ENCODE measurements around the gene BTBD9.

The BTBD9 gene

DNA sequence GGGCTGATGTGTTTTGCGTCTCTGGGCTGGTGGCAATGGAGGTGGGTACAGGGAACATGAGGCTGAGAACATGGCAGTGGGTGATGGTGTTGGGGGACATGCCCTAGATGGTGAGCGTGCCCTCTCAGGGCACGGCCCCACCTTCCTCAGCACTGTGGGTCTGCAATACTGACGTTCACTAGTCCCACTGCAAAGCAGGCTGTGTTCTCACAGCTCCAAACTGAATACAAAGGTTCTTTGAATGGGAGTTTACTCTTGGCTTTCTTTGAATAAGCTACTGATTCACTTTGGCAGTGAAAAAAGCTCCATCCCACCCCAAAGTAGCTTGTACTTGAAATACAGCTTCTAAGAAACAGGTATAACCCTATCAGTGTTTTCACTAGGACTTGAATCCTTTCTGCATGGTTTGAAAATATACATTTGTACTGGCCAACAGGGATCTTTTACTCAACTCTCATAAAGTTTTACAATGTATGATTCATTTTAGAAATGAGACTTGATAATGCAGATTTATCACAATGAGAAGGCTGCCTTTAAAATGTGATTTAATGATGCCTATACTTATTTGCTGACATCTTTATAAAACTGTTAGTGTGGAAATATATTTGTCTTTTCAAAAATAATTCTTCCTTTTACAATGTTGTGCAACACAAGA is 419.5 kb downstream of the BTBD9 start:
- no peak for DNase-seq

DNA sequence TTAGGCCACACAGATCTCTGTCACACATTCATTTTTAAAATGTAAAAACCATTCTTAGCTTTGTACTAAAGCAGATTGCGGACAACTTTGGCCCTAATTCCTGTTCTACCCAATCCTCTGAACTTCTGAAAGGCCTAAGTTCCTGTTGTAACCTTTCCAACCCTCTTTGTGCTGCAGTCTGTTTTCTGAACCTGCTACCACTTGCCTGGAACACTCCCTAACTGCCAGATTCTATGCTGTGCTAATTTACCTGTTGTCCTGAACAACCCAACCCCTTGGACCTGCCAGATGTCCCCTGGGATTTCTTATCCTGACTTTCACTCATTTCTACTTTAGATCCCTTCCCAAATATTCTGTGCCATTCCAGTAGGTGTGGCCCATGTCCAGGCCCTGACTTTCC is 421.5 kb downstream of the BTBD9 start:
- DNase-seq, result no peak

DNA sequence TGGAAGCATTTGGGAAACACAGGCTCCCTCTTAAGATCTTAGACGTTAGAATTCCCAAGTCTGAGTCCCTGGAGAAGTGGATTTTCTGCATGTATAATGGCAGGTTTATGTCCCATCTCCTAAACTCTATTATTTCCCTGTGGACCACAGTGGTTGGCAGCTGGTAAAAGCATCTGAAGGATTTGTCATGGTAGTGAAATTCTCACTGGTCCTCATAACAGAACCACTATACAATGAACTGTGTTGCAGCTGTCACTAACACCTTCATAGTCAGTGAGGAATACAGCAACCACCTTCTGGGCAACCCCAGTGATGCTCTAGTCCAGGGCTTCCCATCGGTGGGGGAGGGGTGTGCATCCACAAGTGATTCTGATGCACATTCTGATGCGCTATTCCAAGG is 423.3 kb downstream of the BTBD9 start:
- DNase-seq, result no peak

DNA sequence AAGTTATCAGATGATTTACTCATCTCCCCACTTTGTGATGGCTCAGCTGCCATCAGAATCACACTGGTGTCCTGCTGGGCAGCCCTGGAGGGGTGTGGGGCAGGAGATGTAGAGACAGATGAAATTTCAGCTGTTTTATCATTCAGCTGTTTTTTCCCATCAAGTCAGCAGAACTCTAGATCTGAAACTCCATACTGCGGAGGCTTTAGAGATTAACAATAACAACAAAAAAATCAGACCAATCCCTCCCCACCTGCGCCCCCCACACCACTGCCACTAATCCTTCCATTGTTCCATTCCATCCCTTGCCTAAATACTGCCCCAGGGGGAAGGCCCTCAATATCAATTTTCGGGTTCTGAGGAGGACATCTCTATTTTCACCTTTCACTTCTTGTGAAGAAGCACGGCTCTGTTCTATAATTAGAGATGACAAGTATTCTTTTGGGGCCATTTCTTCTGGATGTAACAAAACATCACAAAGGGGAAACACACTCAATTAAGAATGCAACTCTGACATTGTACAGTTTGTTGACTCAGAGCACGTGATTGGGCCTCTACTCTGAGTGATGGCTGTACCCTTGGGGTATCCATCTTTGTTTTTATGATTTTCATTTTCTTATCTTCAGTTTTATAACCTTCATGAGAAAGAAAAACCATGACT is 423.9 kb downstream of the BTBD9 start:
- no peak for DNase-seq

DNA sequence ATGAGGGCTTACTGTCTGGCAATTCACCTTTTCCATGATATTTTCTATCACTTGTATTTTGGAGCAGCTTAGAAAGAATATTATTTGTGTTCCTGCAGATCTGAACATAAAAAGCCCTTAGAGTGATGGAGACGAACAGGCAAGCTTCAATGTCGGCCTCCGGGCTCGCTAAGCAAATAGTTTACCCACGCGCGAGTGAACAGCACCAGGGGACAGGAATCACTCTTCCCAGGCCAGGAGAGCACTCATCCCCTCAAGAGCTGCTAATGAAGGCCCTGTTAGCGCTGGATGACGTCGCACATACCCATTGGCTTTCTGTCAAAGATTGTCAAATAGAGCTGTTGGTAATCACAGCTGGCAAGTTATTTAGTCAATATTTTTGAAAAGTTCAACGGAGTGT is 424.5 kb downstream of the BTBD9 start:
- no peak for DNase-seq

DNA sequence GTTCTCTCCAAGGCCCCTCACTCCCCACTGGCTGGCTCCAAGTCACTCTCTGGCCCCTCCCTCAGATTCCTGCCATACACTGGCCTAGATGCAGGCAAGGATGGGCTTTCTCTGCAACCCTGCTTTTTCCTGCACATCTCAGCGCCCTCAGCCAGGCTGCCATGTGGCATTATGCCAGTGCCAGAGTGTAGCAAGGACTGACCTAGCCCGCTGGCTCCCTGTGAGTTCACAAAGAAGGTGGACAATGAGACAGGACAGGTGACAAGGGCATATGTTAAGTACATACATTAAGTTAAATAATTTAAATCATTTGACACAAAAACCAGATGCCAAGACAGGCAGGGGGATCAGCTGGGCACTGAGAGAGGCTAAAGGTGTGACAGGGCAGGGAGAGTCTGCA is 425.6 kb downstream of the BTBD9 start:
- no peak for DNase-seq

DNA sequence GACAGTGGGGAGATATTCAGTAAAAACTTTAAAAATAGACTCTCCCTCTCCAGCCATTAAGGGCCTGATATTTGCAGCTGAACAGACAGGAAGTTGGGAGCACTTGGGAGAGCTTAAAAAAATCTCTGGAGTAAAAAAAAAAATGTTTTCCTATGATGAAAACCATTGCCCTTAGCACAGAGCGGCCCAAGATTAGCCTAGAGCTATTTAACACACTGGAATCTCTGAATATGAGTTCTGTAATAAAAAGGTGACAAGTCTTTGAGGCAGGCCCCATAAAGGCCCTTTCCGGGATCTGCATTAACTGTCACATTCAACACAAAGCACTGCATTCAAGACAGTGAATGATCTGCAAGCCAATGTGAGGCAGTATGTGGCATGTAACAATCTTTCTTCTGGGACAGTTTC is 426.5 kb downstream of the BTBD9 start:
- no peak for DNase-seq

DNA sequence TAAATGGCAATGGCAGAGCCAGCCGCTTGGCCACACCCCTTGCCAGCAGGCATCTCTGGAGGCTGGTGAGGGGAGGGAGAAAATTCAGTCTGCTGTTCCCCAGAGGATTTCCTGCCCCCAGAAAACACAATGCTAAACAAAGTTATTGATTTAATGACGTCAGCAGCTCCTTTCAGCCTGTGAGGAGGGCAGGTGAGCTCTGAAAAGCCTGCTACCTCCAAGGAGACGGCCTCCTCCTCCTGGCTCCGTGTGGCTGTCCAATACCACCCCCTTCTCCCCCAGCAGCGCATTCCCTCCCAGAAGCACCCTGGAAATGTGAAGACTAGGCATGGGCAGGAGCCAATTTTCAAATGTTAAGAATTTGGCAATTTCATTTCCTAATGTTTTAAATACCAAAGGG is 427.1 kb downstream of the BTBD9 start:
- no peak for DNase-seq

DNA sequence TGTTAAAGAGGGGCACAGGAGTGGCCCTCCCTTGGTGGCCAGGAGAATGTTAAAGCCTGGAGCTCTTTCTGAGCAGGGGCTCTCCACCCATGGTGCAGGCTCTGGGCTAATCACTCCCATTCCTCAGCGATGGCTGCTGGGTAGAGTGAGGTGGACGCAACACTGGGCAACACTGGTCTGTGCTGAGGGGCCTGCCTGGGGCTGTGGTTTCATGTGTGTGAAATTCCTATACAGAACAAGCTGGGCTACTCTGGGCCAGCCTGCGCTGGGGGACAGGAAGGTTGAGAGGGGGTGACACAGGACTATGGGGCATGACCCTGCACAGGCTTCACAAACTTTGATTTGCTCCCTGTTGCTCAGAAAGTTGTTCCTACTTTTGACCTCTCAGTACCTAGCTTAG is 427.6 kb downstream of the BTBD9 start:
- no peak for DNase-seq

DNA sequence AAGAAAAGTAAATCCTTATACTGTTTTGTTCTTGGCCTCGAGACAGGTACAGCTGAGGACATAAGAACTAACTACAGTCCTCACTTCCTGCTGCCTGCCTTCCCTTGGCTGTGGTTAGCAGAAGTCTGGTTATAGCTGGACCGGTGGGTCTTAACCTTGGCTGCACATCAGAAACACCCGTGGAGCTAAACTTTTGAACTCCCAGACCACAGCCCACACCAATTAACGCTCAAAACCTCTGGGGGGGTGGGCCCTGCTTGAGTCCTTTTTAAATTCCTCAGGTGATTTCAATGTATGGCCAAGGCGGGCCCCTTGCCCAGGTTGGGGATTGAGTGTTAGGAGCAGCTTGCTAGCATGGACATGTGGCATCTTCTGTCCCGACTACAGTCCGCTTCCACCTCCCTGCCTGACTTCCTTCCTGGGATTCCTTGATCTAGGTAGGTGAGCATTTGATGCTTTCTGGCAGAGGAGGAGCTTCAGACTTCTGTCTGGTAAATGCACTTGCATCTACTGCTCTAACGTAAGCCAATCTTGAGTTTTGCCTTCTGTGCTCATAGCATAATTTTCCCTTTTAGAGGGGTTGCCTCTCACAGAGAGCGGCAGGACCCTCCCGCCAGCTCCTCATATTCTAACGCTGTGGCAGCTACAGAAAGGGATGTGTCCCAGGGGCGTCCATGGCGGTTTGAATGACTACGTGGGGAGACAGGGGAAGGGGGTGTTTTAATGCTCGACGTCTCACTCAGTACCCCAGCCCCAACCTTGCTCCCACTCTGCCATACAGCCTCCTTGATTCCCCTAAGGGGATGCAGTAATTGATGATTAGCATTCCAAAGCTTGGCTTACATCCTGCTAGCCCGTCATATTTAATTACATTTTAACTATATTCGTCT is 430.1 kb downstream of the BTBD9 start:
- no peak for DNase-seq

DNA sequence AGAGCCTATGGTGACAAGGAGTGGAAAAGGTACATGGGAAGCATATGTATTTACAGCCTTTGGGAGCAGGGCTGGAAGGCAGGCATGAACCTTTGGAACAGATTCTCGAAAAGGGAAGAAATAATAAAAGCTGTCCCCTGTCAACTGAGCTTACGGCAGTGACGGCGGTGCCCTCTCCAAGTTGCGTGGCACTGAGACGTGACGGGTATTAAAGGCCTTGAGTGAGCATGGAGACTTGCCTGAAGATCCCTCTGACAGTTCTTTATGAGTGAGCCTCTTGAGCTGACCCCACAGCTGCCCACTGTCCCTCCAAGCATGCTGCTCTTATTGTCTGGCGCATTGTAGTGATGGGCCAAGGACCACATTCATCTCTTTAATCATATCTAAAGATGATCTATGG is 431.7 kb downstream of the BTBD9 start:
- DNase-seq, result no peak

DNA sequence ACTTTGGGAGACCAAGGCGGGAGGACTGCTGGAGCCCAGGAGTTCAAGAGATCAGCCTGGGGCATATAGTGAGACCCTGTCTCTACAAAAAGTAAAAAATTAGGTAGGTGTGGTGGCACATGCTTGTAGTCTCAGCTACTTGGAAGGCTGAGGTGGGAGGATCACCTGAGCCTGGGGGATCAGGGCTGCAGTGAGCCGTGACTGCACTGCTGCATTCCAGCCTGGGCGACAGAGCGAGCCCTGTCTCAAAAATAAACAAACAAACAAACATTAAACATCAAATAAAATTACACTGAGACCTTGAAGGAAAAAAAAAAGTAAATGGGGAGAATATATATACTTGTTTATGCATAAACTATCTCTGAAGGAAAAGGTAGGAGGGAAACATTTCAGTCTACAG is 432.4 kb downstream of the BTBD9 start:
- DNase-seq, result no peak

DNA sequence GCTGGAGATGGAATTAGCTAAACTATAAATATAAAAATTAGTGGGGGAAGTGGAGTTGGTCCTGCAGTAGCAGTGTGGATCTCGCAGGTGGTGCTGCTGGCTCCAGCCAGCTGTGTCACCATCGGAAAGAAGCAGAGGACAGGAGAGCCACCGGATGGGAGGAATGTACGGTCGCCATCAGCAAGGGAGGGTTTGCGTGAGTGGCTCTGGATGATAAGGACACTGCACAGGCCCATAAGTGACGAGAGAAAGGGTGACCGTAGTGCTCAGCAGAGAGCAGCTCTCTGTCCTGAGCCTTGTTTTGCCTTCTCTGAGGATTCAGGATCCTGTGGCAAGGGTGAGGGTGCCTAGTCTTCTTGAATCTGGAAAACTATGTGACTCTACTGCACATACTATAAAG is 441.5 kb downstream of the BTBD9 start:
- DNase-seq, result no peak

DNA sequence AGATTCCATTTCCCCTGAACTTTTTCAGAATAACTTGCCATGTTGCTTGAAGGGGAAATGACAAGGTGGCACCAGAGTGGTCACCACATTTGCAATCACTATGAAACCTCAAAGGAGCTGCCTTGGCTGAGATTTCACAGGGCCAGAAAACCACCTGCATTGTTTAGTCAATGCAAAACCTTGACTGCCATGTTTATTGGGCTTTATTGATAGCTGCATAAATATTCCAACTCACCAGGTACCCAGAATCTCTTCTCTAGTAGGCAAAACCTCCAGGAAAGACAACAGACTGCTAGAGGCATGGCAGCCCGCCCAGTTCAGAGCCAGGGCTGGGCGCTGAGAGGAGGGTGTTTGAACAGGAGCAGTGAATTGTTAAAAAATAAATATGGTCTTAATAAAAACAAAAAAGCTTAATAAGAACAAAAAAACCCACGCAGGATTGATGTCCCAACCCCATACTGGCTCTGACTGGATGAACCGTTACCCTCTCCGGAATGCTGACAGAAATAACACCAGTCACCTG is 444.6 kb downstream of the BTBD9 start:
- DNase-seq, result no peak

DNA sequence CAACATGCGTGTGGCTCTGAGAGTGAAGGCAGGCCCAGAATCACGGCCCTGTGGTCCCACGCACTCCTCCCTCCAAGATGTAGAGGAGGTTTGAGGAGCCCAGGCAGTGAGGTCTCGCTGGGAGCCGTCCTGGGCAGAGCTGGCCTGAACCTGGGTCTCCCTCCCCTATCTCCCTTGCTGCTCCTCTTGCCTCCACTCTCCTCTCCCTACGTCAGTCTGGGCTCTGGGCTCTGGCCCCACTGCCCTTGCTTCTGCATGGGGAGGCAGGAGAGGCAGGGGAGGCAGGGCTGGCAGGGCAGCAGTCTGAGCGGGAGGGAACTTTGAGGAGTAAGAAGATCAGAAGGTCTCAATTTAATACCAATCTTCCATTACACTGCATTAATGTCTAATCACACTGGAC is 445.1 kb downstream of the BTBD9 start:
- DNase-seq, result no peak

DNA sequence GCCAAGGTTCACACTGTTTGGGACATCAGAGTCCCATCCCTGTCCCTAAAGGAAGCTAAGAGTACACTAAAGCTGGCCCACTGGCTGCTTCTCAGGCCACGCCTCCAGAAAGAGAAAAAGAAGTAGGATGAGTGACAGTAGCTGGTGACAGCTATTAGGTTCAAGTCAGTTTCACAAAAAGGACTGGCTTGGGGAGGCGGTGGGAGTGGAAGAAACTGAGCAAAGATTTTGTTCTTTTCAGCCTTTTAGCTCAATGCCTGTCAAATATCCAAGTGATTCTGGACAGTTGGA is 445.5 kb downstream of the BTBD9 start:
- no peak for DNase-seq

DNA sequence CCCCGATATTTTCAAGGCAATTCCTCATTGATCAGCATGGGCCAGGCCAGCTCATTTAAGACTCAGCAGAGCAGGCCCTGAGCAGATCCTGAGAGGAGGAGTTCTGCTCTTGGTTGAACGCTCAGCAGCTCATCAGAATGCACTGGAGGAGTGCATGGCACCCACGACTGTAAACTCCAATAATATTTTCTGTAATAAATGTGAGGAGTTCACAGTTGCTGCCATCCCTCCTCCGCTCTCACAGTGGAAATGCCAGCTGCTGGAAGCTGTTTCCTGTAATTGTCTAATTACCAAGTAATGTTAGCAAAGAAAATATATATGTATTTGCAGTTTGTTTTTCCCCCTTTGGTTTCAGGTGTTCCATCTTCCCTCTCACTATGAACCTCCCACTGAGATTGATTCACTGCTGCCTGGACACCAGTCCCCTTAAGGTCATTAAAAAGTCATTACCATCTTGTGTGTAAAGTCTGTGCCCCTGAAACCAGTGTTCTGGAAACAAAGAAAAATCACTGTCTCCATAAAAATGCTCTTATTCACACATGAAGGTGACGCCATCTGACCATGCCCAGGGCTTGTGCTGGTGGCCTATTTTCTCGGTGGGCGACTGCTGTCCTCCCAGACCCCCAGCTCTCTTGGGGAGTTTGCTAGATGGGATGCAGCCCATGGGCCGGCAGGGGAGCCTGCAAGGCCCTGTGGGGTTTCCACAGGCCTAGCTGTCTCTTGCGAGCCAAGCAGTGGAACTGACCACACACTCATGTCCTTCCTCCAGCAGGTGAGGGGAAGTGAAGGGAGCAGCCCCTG is 446.0 kb downstream of the BTBD9 start:
- no peak for DNase-seq

DNA sequence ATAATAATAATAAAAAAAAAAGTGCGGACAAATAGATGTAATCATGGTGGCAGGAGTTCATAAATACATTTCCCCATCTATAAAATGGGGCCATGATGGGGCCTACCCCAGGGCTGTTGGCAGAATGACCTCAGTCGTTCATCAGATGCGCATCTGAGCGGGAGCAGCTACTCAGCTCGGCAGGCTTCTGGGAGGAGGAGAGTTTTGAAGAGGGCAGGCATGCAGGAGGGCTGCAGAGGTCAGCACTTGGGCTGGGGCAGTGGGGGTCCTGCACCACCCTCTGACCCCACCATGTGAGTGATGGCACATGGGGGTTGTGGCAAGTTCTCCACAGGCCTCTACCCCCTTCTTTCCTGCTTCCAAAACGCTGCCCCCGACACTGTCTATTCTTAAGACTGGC is 446.7 kb downstream of the BTBD9 start:
- DNase-seq, result no peak

DNA sequence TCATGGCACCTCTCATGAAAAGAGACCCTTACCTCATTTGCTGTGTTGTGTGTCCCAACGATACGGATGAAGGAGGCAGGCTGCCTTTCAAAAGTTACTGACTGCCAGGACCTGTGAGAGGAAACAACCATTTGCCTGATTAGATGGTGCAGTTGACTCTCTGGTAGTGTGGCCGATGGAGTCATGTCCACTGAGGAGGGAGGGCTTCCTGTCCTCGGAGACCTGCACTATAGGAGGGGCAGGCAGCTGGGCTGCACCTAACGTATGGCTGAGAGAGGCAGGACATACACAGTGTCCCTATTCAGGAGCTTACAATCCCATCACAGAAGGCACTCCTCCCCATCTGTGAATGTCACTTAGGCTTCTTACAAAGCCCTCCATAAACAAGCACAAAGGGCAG is 447.2 kb downstream of the BTBD9 start:
- no peak for DNase-seq

DNA sequence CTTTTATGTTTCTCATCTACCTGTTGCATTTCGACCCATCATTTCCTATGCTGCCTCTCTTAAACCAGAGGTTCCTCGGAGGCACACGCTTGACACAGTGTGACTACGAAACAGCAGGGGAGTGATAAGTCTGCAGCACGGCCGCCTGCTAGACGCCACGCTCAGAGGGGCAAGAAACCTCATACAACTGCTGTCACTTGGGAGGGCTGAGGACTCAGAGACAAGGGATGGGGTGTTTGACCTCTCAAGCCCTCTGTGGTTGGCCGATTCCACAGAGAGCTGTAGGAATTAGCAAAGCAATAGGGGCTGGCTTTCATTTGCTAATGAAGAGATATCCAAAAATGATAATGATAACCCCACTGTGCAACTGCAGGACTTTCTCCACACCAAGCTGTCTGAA is 447.7 kb downstream of the BTBD9 start:
- DNase-seq, result no peak

DNA sequence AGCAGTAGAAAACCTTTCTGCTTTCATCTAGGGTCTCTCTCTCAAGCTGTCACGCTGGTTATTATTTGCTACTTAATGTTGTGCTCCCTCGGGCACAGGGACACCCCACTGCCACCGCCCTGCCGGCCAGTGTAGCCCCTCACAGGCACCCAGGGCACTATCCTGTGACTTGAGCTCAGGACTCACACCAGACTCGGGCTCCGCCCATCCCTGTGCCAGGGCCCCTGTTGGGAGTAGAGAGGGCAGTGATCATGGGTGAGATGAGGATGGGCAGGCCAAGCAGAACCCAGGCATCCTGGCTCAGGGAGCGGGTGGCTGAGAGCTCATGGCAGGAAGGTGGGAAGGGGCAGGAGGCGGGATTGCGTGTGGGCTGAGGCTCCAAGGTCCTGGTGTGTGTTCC is 448.3 kb downstream of the BTBD9 start:
- no peak for DNase-seq

DNA sequence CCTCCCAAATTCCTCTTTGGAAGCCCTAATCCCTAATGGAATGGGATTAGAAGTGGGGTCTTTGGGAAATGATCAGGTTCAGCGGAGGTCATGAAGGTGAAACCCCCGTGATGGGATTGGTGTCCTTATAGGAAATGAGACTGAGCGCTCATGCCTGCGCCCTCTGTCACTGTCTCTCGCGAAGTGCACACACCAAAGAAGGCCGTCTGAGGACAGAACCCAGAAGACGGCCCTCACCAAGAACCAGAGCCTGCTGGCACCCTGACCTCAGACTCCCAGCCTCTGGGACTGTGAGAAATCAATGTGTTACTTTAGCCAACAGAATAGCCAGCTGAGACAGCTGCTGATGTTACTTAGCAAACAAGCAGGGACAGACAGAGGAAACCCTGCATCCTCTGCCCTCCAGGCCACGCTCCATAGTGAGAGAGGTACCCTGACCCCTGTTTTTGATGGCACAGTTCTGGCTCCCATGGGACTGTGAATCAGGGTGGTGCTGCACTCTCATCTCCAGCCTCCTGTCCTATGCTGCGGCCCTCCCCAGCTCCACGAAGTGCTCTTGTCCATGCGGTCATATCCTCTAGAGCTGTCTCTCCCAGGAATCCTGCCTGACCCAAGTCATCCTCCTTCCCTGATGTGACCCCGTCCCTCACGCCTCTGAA is 450.9 kb downstream of the BTBD9 start:
- DNase-seq, result no peak

Measured in hematopoietic multipotent progenitor cell treated with erythropoietin and hydrocortisone succinate and interleukin-3 and kit ligand, for 6 days (in vitro differentiated cells).